Astrocyte (in vitro differentiated cells and primary cell): ENCODE results near the gene MYO16. TPM values are rescaled to one million over a fixed set of nuclear protein-coding genes. Genes with fewer than 3 reads are reported as not detected.

Experiments used
- DNase-seq: peaks from one replicate; pipeline ENCODE4 v3.0.0-alpha.2; 2010; ENCODE audit warnings: low read depth
- FAIRE-seq: peaks from 2 replicates; lab custom pipeline; 2011; peaks lifted over from hg19 to GRCh38; lab: Jason Lieb, UNC
- H2AFZ ChIP-seq: 2 replicates; pipeline ENCODE4 v1.6.0; 2012; ENCODE audit warnings: low read depth, low read length, inconsistent platforms
- H3K27ac ChIP-seq: 2 replicates; pipeline ENCODE4 v1.5.1; 2011; ENCODE audit warnings: low read depth, low read length, inconsistent platforms
- H3K27me3 ChIP-seq: 2 replicates; pipeline ENCODE4 v1.6.0; 2011; ENCODE audit warnings: low read length, inconsistent platforms; ENCODE audit not compliant: insufficient read depth
- H3K36me3 ChIP-seq: 2 replicates; pipeline ENCODE4 v1.5.1; 2011; ENCODE audit warnings: low read length, inconsistent platforms; ENCODE audit not compliant: insufficient read depth
- H3K4me1 ChIP-seq: 2 replicates; pipeline ENCODE4 v1.5.1; 2011; ENCODE audit warnings: low read length, inconsistent platforms; ENCODE audit not compliant: insufficient read depth
- H3K4me2 ChIP-seq: 2 replicates; pipeline ENCODE4 v1.6.0; 2012; ENCODE audit warnings: low read length, inconsistent platforms
- H3K4me3 ChIP-seq: 2 replicates; pipeline ENCODE4 v1.5.1; 2011; ENCODE audit warnings: low read depth, mild to moderate bottlenecking, low read length, inconsistent platforms; ENCODE audit not compliant: insufficient read depth
- H3K79me2 ChIP-seq: 2 replicates; pipeline ENCODE4 v1.6.0; 2012; ENCODE audit warnings: mild to moderate bottlenecking, low read length, inconsistent platforms; ENCODE audit not compliant: insufficient read depth
- H3K9ac ChIP-seq: 2 replicates; pipeline ENCODE4 v1.6.0; 2012; ENCODE audit warnings: mild to moderate bottlenecking, low read length, inconsistent platforms
- H3K9me3 ChIP-seq: 2 replicates; pipeline ENCODE4 v1.5.1; 2012; ENCODE audit warnings: low read depth, mild to moderate bottlenecking, low read length, inconsistent platforms; ENCODE audit not compliant: insufficient read depth
- H4K20me1 ChIP-seq: 2 replicates; pipeline ENCODE4 v1.6.0; 2012; ENCODE audit warnings: low read length, inconsistent platforms; ENCODE audit not compliant: insufficient read depth
- H3K27ac Mint-ChIP-seq: one replicate; pipeline ENCODE4 v1.8.0; 2021; ENCODE audit warnings: mild to moderate bottlenecking, mixed read lengths; ENCODE audit not compliant: unreplicated experiment
- H3K27me3 Mint-ChIP-seq: one replicate; pipeline ENCODE4 v1.8.0; 2021; ENCODE audit warnings: low read depth, mixed read lengths; ENCODE audit not compliant: unreplicated experiment
- H3K36me3 Mint-ChIP-seq: one replicate; pipeline ENCODE4 v1.8.0; 2021; ENCODE audit warnings: low read depth, mixed read lengths; ENCODE audit not compliant: unreplicated experiment
- H3K4me1 Mint-ChIP-seq: one replicate; pipeline ENCODE4 v1.8.0; 2021; ENCODE audit warnings: low read depth, mixed read lengths; ENCODE audit not compliant: unreplicated experiment
- H3K4me3 Mint-ChIP-seq: one replicate; pipeline ENCODE4 v1.8.0; 2021; ENCODE audit warnings: mild to moderate bottlenecking, moderate library complexity, mixed read lengths; ENCODE audit not compliant: unreplicated experiment
- H3K9me3 Mint-ChIP-seq: one replicate; pipeline ENCODE4 v1.8.0; 2021; ENCODE audit warnings: mild to moderate bottlenecking, mixed read lengths; ENCODE audit not compliant: unreplicated experiment
- CTCF ChIP-seq: IDR thresholded peaks from 2 replicates; pipeline ENCODE4 v1.5.1; 2011; ENCODE audit warnings: low read depth, mild to moderate bottlenecking, inconsistent platforms, low read length, moderate library complexity; ENCODE audit not compliant: insufficient read depth
- EZH2 ChIP-seq: IDR thresholded peaks from 2 replicates; pipeline ENCODE4 v1.6.1; 2012; ENCODE audit warnings: mild to moderate bottlenecking, low read length, inconsistent platforms; ENCODE audit not compliant: insufficient read depth
- total RNA-seq: library from RNA; stranded (reverse); gene quantifications from 2 replicates; pipeline ENCODE4 v1.2.1, GENCODE V29; 2021

MYO16 gene
- total RNA-seq, 1 donor from 2014 or later: 0.14 TPM

GRCh38 chr13:108984251-108984920 lies 355.0 kb downstream of the MYO16 start:
- Mint-ChIP-seq H3K36me3 (no peaks in the 10 kb centered on the region), H3K4me3 (no peak overlapping the region), H3K4me1 (no peaks in the 10 kb centered on the region), H3K27me3 (no peaks in the 10 kb centered on the region), H3K27ac (no peak overlapping the region), H3K9me3 (peaks cover 6% of the 10 kb centered on the region)
- no peaks in the 10 kb centered on the region for H3K9me3 ChIP-seq
- no peak overlapping the region for H3K9ac ChIP-seq
- H4K20me1 ChIP-seq: no peaks in the 10 kb centered on the region
- no peak for TF ChIP-seq EZH2
- TF ChIP-seq CTCF: no peak
- no peaks in the 10 kb centered on the region for H3K27me3 ChIP-seq
- no peak overlapping the region for H3K4me3 ChIP-seq
- peaks cover 6% of the 10 kb centered on the region for H3K4me1 ChIP-seq
- no peaks in the 10 kb centered on the region for H3K79me2 ChIP-seq
- peak overlapping the region; percentile 19 for H3K4me2 ChIP-seq
- FAIRE-seq: no peak
- H3K27ac ChIP-seq: peak overlapping the region; percentile 1
- H2AFZ ChIP-seq: no peak overlapping the region
- no peaks in the 10 kb centered on the region for H3K36me3 ChIP-seq
- no peak for DNase-seq

- Histone ChIP-seq H3K4me1 (peaks cover 6% of the 10 kb centered on the region), H2AFZ (no peak overlapping the region), H4K20me1 (no peaks in the 10 kb centered on the region), H3K27me3 (no peaks in the 10 kb centered on the region), H3K79me2 (no peaks in the 10 kb centered on the region), H3K9me3 (no peaks in the 10 kb centered on the region), H3K4me2 (peak overlapping the region; percentile 19), H3K27ac (no peak overlapping the region), H3K36me3 (no peaks in the 10 kb centered on the region), H3K4me3 (no peak overlapping the region), H3K9ac (no peak overlapping the region)
- H3K27me3 Mint-ChIP-seq: no peaks in the 10 kb centered on the region
- TF ChIP-seq EZH2: no peak
- TF ChIP-seq CTCF: no peak
- no peaks in the 10 kb centered on the region for H3K36me3 Mint-ChIP-seq
- no peak overlapping the region for H3K4me3 Mint-ChIP-seq
- H3K4me1 Mint-ChIP-seq: no peaks in the 10 kb centered on the region
- FAIRE-seq: no peak
- peak; percentile 46 for DNase-seq
- H3K27ac Mint-ChIP-seq: no peak overlapping the region
- peaks cover 6% of the 10 kb centered on the region for H3K9me3 Mint-ChIP-seq
Measured at GRCh38 chr13:108985166-108985565, 355.8 kb downstream of the MYO16 start.

GRCh38 chr13:108987517-108987916 lies 358.1 kb downstream of the MYO16 start:
- Histone ChIP-seq H3K4me2 (no peak overlapping the region), H3K9ac (no peak overlapping the region), H3K27me3 (no peaks in the 10 kb centered on the region), H2AFZ (no peak overlapping the region), H3K27ac (no peak overlapping the region), H3K4me3 (no peak overlapping the region), H3K4me1 (peaks cover 6% of the 10 kb centered on the region), H4K20me1 (no peaks in the 10 kb centered on the region), H3K79me2 (no peaks in the 10 kb centered on the region), H3K9me3 (no peaks in the 10 kb centered on the region), H3K36me3 (no peaks in the 10 kb centered on the region)
- peaks cover 6% of the 10 kb centered on the region for H3K9me3 Mint-ChIP-seq
- no peak for FAIRE-seq
- H3K4me3 Mint-ChIP-seq: no peak overlapping the region
- TF ChIP-seq EZH2: no peak
- TF ChIP-seq CTCF: no peak
- no peak overlapping the region for H3K27ac Mint-ChIP-seq
- H3K36me3 Mint-ChIP-seq: no peaks in the 10 kb centered on the region
- peak; percentile 23 for DNase-seq
- no peaks in the 10 kb centered on the region for H3K27me3 Mint-ChIP-seq
- no peaks in the 10 kb centered on the region for H3K4me1 Mint-ChIP-seq
